GM12864 (cell line): Measurements from ENCODE around the gene ICAM5.
A peak's percentile ranks its signal among the peaks of the same experiment; 100 is the strongest.
"Not testable (repeated sequence)": the region's sequence is repeated elsewhere in the genome, so short reads cannot be mapped to it uniquely, and the experiment has no call there.

ENCODE experiments used
- DNase-seq: peaks from one replicate; pipeline ENCODE4 v3.0.0-alpha.2; 2011; ENCODE audit warnings: low read depth
- H3K4me3 ChIP-seq: 2 replicates; pipeline ENCODE4 v1.5.1; 2011; ENCODE audit warnings: mild to moderate bottlenecking, low read depth, low read length, control low read depth
- CTCF ChIP-seq: IDR thresholded peaks from 2 replicates; pipeline ENCODE4 v1.5.1; 2011; ENCODE audit warnings: low read depth, mild to moderate bottlenecking, moderate library complexity, low read length, control low read depth, inconsistent platforms; ENCODE audit errors: missing control alignments

The ICAM5 gene

GRCh38 chr19:10289836-10290356 is at the start of gene ICAM5:
Gene ICAM5 (plus strand): TSS chr19:10289952. CDS start chr19:10290044, 92 bp downstream.
- H3K4me3 ChIP-seq = peak within 1 kb of the TSS; percentile 55
- TF ChIP-seq CTCF = no peak
- DNase-seq = no peak

- not testable (repeated sequence) for DNase-seq, H3K4me3 ChIP-seq
These were observed 47.8 kb upstream of the ICAM5 start for GRCh38 chr19:10241826-10242449.

- no peak for DNase-seq
- TF ChIP-seq CTCF = no peak
- H3K4me3 ChIP-seq = no peak overlapping the region
These were observed 46.1 kb upstream of the ICAM5 start for GRCh38 chr19:10243606-10244005.

- no peak overlapping the region for H3K4me3 ChIP-seq
- no peak for TF ChIP-seq CTCF
- peak; percentile 73 for DNase-seq
These were observed 44.4 kb upstream of the ICAM5 start for GRCh38 chr19:10245189-10245939.

- no peak overlapping the region for H3K4me3 ChIP-seq
These were observed 43.2 kb upstream of the ICAM5 start for GRCh38 chr19:10246511-10246910.

GRCh38 chr19:10251792-10252694 is 37.7 kb upstream of the ICAM5 start, which contains the start of gene MRPL4:
Gene MRPL4 (plus strand): TSS chr19:10252214. CDS start chr19:10252254, 40 bp downstream.
- peak within 1 kb of the TSS; percentile 77 for H3K4me3 ChIP-seq
- peak; percentile 4 for TF ChIP-seq CTCF
- peak; percentile 98 for DNase-seq

More at GRCh38 chr19:10246511-10246910, 43.2 kb upstream of the ICAM5 start:
- TF ChIP-seq CTCF = no peak
- no peak for DNase-seq

- no peak for DNase-seq
- no peak for TF ChIP-seq CTCF
- peak overlapping the region; percentile 77 for H3K4me3 ChIP-seq
These were observed 37.0 kb upstream of the ICAM5 start for GRCh38 chr19:10252707-10253106.
